OCI-LY7 (cell line): ENCODE data around the gene ALDH1B1. TPM values are rescaled to one million over a fixed set of nuclear protein-coding genes. Genes with fewer than 3 reads are reported as not detected.

Experiments used
- BruUV-seq: library from RNA; stranded (reverse); fragments of 400-500 nt; replicated peaks from 2 replicates; lab custom pipeline; 2021; lab: Mats Ljungman, UMichigan
- CTCF ChIA-PET: fragments of 300-600 bp; sonication (Branson Sonifier 250); formaldehyde crosslinking; loops from one replicate; lab custom pipeline; 2022; ENCODE audit warnings: antibody characterized with exemption; ENCODE audit not compliant: unreplicated experiment; lab: Charles Lee
- POLR2A ChIA-PET: fragments of 300-600 bp; sonication (Branson Sonifier 250); formaldehyde crosslinking; loops from one replicate; lab custom pipeline; 2022; ENCODE audit warnings: antibody characterized with exemption; lab: Charles Lee
- DNase-seq: peaks from one replicate; pipeline ENCODE4 v3.0.0-alpha.2; 2015; ENCODE audit warnings: low spot score
- H2AFZ ChIP-seq: fragments of 200-600 bp; sonication (generic), shearing (Covaris generic); 2 replicates; pipeline ENCODE4 v1.6.1; 2014; ENCODE audit warnings: mild to moderate bottlenecking, antibody characterized with exemption, low read length, moderate library complexity
- H3K27ac ChIP-seq: fragments of 200-600 bp; sonication (generic); 2 replicates; pipeline ENCODE4 v1.5.1; 2014; ENCODE audit warnings: mixed run types, low read depth, mild to moderate bottlenecking, moderate library complexity, low read length, inconsistent platforms; ENCODE audit not compliant: poor library complexity, severe bottlenecking
- H3K36me3 ChIP-seq: fragments of 200-600 bp; sonication (generic); 2 replicates; pipeline ENCODE4 v1.6.1; 2014; ENCODE audit warnings: mild to moderate bottlenecking, antibody characterized with exemption, low read length, moderate library complexity, mixed read lengths; ENCODE audit not compliant: insufficient read depth
- H3K4me1 ChIP-seq: fragments of 200-600 bp; sonication (generic); 2 replicates; pipeline ENCODE4 v1.5.1; 2014; ENCODE audit warnings: mild to moderate bottlenecking, low read length; ENCODE audit not compliant: insufficient read depth, poor library complexity, severe bottlenecking
- H3K4me2 ChIP-seq: fragments of 200-600 bp; sonication (generic); 2 replicates; pipeline ENCODE4 v1.6.1; 2014; ENCODE audit warnings: mild to moderate bottlenecking, low read length
- H3K4me3 ChIP-seq: fragments of 200-600 bp; sonication (generic); 2 replicates; pipeline ENCODE4 v1.5.1; 2014; ENCODE audit warnings: mild to moderate bottlenecking, low read depth, low read length; ENCODE audit not compliant: poor library complexity, severe bottlenecking
- H3K79me2 ChIP-seq: fragments of 200-600 bp; sonication (generic); 2 replicates; pipeline ENCODE4 v1.6.1; 2016; ENCODE audit warnings: low read depth, mild to moderate bottlenecking, low read length, moderate library complexity, mixed read lengths; ENCODE audit not compliant: insufficient read depth
- H3K9me2 ChIP-seq: fragments of 200-600 bp; sonication (generic); 2 replicates; pipeline ENCODE4 v1.6.1; 2016; ENCODE audit warnings: mild to moderate bottlenecking, low read length, mixed read lengths; ENCODE audit not compliant: insufficient read depth
- H3K9me3 ChIP-seq: fragments of 200-600 bp; sonication (generic); 2 replicates; pipeline ENCODE4 v1.6.1; 2014; ENCODE audit warnings: mild to moderate bottlenecking, mixed run types, low read length, mixed read lengths
- H4K20me1 ChIP-seq: fragments of 200-600 bp; sonication (generic); 2 replicates; pipeline ENCODE4 v1.6.1; 2014; ENCODE audit warnings: mild to moderate bottlenecking, antibody characterized with exemption, low read length, moderate library complexity, mixed read lengths; ENCODE audit not compliant: insufficient read depth
- CTCF ChIP-seq: fragments of 200-600 bp; sonication (generic); conservative IDR thresholded peaks from 2 replicates; pipeline ENCODE4 v1.5.1; 2014; ENCODE audit warnings: mild to moderate bottlenecking, antibody characterized with exemption, low read length, moderate library complexity, mixed read lengths
- EZH2phosphoT487 ChIP-seq: fragments of 200-600 bp; sonication (generic); IDR thresholded peaks from 2 replicates; pipeline ENCODE4 v1.6.1; 2018; ENCODE audit warnings: low read depth, borderline replicate concordance, mild to moderate bottlenecking, mixed run types, antibody characterized with exemption, low read length, moderate library complexity, mixed read lengths
- intact Hi-C: fragments of 100-400 bp; cut with micrococcal nuclease; formaldehyde crosslinking; loops from one replicate; pipeline ENCODE4 v1.10.0; 2022; ENCODE audit not compliant: unreplicated experiment
- total RNA-seq, 2 experiments: library from RNA; depleted of rRNA in 1 of 2; stranded (reverse); fragments of >200 nt in 1 of 2; shearing (Covaris generic) in 1 of 2; gene quantifications; 2 replicates each; pipeline ENCODE4 v1.2.3, GENCODE V29; 2014 to 2022

The ALDH1B1 gene
- total RNA-seq, 2 experiments from 2014 or later = 0.32 to 8.6 TPM

- Histone ChIP-seq H3K4me3 (no peak overlapping the region), H3K9me3 (no peaks in the 10 kb centered on the region), H3K4me2 (no peak overlapping the region), H3K79me2 (no peaks in the 10 kb centered on the region), H2AFZ (no peak overlapping the region), H3K36me3 (no peaks in the 10 kb centered on the region), H3K9me2 (no peaks in the 10 kb centered on the region), H4K20me1 (no peaks in the 10 kb centered on the region), H3K27ac (no peak overlapping the region), H3K4me1 (no peaks in the 10 kb centered on the region)
- TF ChIP-seq EZH2phosphoT487 (no peak), CTCF (no peak)
- no peak for DNase-seq
- POLR2A ChIA-PET = no interaction called here
- CTCF ChIA-PET = no interaction called here
- BruUV-seq = no TSS peak
- intact Hi-C loops = no loop called here
These were observed 14.1 kb downstream of the ALDH1B1 start for GRCh38 chr9:38406476-38407186.

GRCh38 chr9:38408719-38409118, 16.2 kb downstream of the ALDH1B1 start:
- Histone ChIP-seq H3K4me1 (no peaks in the 10 kb centered on the region), H3K4me2 (no peak overlapping the region), H3K9me2 (no peaks in the 10 kb centered on the region), H3K79me2 (no peaks in the 10 kb centered on the region), H3K27ac (no peak overlapping the region), H4K20me1 (no peaks in the 10 kb centered on the region), H3K4me3 (no peak overlapping the region), H3K9me3 (no peaks in the 10 kb centered on the region), H2AFZ (no peak overlapping the region), H3K36me3 (no peaks in the 10 kb centered on the region)
- POLR2A ChIA-PET = interaction anchor here (0.6 kb wide), 1 partner anchor 29 kb away, joined by 4 read pairs; no protein-coding TSS in a partner anchor
- CTCF ChIA-PET = no interaction called here
- intact Hi-C loops = no loop called here
- DNase-seq = no peak
- TF ChIP-seq EZH2phosphoT487 = no peak
- TF ChIP-seq CTCF = no peak
- BruUV-seq = no TSS peak

- H3K4me3 ChIP-seq = no peak overlapping the region
- POLR2A ChIA-PET = no interaction called here
- no peaks in the 10 kb centered on the region for H3K9me2 ChIP-seq
- no peak overlapping the region for H2AFZ ChIP-seq
- no peaks in the 10 kb centered on the region for H3K79me2 ChIP-seq
- no peaks in the 10 kb centered on the region for H4K20me1 ChIP-seq
- no peak for TF ChIP-seq EZH2phosphoT487
- no peak for TF ChIP-seq CTCF
- H3K27ac ChIP-seq = no peak overlapping the region
- H3K9me3 ChIP-seq = no peaks in the 10 kb centered on the region
- no peak overlapping the region for H3K4me2 ChIP-seq
- no peak for DNase-seq
- CTCF ChIA-PET = no interaction called here
- no peaks in the 10 kb centered on the region for H3K4me1 ChIP-seq
- H3K36me3 ChIP-seq = no peaks in the 10 kb centered on the region
- no TSS peak for BruUV-seq
- intact Hi-C loops = no loop called here
These were observed 20.2 kb downstream of the ALDH1B1 start for GRCh38 chr9:38412751-38413150.
